Measurements from ENCODE around the gene TRAF1.

GRCh38 chr9:120928483-120929228 lies 2.1 kb upstream of the TRAF1 start:
- TF ChIP-seq MAFG (CRISPR knock-in tag; IDR thresholded peaks at IDR 0.05) (no peak), CTCF (CRISPR knock-in tag; IDR thresholded peaks at IDR 0.05) (no peak), MYC (CRISPR knock-in tag; IDR thresholded peaks at IDR 0.05; ENCODE audit: borderline replicate concordance) (peak; percentile 52), POLR2A (IDR thresholded peaks at IDR 0.05; ENCODE audit: insufficient read depth in 1 of 2, low read depth in 2 of 2, low read length in 2 of 2) (peak in 1 of 2 experiments; percentile 65; a peak in 2 of 4 replicates), NFYB (CRISPR knock-in tag; IDR thresholded peaks at IDR 0.05) (no peak), REST (IDR thresholded peaks at IDR 0.05; ENCODE audit: borderline replicate concordance in 1 of 2, low read depth in 1 of 2, low read length in 2 of 2) (no peak), NBN (conservative IDR thresholded peaks at IDR 0.05) (no peak), CREM (IDR thresholded peaks at IDR 0.05) (no peak), CREM (CRISPR knock-in tag; IDR thresholded peaks at IDR 0.05) (no peak), ZNF430 (CRISPR knock-in tag; IDR thresholded peaks at IDR 0.05) (0 out of 2 replicates have a peak, but pooled peaks have one; percentile 47), JUND (CRISPR knock-in tag; IDR thresholded peaks at IDR 0.05) (no peak), FOXP4 (CRISPR knock-in tag; IDR thresholded peaks at IDR 0.05) (no peak)

Measured in HepG2 (cell line).